Hindlimb muscle (tissue), 1 donor: ENCODE measurements around the gene XYLT1. TPM values are rescaled to one million over a fixed set of nuclear protein-coding genes. Genes with fewer than 3 reads are reported as not detected.
A peak's percentile ranks its signal among the peaks of the same experiment; 100 is the strongest.

Experiments used
- DNase-seq: peaks from one replicate; pipeline ENCODE4 v3.0.0-alpha.2; 2013
- polyA plus RNA-seq: library from polyadenylated mRNA; unstranded; fragments of 120-200 nt; gene quantifications from one replicate; pipeline ENCODE4 v1.2.1, GENCODE V29; 2013; ENCODE audit not compliant: insufficient read length

The XYLT1 gene
- polyA plus RNA-seq, 1 donor = 6.4 TPM

DNA sequence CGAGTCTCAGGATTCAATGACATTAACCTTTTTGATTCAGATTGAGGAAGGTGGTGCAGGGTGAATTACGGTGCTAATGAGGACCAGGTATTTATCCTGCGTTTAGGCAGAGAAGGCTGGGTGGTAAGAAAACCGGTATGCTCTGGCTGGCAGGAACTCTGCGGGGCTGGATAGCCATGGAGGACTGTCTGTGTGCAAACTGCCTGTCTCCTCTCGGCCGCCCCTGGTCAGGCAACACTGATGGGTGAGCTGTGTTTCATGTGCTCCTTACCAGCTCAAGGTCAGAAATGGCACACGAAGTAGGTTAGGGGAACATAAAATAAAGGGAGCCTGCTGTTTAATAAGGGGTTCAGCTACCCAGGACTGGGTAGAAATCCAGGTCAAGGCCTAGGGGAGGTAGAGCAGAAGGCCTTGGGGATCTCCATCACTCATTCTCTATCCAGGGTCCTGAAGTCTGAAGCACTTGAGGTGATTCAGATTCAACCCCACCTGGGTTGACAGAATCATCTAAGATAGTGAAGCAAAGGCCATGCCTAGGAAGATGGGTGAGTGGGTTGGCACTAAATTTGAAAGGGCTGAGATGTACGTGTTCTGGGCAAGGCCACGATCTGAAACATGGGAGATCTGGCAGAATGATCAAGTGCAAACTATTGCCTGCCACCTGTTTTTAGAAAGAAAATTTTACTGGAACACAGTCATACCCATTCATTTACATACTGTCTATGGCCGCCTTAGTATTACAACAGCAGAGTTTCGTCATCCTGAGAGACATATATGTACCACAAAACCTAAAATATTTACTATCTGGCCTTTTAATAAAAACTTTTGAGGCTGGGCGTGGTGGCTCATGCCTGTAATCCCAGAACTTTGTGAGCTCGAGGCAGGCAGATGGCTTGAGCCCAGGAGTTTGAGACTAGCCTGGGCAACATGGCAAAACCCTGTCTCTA, 292.5 kb downstream of the XYLT1 start:
- no peak for DNase-seq

DNA sequence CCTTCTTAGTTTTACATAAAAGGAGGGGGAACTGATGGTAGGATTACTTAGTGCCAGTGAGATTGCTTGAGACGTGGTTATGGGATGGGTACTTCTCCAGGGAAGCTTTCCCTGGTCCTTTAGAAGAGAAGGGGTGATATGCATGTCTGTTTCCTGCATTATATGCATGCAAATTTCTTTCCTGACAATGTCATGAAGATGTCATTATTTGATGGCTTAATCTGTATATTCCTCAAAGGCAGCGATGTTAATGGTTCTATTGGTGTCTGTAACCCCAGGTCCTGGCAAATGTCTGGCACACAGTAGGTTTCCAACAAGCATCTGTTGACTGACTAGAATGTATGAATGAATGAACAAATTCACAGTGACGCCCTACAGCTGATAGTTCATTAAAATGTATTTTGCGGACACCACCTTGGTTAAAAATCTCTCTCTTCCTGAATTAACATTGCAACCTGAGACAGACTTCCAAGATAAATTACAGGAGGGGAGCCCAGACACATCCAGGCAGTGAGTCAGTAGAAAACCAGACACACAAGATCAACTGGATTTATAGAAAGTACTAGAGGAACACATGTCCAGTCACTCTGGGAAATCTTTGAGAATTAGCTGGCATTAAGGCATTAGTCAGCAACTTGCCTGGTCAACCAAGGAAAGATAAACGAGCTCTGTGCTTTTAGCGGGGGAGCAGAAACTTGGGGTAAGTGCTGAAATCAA, 293.4 kb downstream of the XYLT1 start:
- no peak for DNase-seq

DNA sequence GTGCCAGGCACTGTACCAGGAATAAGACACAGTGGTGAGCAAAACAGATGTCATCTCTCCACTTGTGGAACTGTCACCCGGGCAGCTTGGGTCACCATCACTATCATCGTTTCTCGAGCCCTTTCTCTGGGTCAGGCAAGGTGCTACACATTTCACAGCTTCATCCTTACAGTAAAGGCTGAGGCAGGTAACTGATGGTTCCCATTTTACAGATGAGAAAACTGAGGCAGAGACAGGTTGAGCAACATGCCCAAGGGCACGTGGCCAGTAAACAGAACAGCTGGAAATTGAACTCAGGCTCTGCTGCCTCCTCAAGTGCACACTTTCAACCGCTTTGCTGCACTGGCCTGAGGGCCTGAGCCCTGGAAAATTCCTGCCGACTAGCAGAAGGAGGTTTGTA, 294.6 kb downstream of the XYLT1 start:
- no peak for DNase-seq

DNA sequence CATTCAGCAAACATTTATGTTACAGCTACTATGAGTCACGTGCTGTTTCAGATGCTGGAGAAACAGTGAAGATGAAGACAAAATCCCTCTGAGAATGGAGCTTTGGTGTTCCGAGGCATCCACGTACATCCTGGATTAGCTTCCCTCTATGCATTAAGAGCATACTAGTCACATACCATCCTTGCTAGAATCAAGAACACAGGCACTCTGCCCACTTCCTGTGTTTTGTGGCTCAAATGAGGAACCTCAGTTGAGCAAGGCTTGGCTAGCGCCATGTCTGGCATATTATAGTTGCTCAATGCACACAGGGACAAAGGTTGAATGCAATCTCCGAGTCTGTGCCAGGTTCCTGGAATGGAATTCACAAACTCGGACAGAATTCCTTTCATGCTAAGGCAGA, 297.5 kb downstream of the XYLT1 start:
- peak; percentile 20 for DNase-seq

DNA sequence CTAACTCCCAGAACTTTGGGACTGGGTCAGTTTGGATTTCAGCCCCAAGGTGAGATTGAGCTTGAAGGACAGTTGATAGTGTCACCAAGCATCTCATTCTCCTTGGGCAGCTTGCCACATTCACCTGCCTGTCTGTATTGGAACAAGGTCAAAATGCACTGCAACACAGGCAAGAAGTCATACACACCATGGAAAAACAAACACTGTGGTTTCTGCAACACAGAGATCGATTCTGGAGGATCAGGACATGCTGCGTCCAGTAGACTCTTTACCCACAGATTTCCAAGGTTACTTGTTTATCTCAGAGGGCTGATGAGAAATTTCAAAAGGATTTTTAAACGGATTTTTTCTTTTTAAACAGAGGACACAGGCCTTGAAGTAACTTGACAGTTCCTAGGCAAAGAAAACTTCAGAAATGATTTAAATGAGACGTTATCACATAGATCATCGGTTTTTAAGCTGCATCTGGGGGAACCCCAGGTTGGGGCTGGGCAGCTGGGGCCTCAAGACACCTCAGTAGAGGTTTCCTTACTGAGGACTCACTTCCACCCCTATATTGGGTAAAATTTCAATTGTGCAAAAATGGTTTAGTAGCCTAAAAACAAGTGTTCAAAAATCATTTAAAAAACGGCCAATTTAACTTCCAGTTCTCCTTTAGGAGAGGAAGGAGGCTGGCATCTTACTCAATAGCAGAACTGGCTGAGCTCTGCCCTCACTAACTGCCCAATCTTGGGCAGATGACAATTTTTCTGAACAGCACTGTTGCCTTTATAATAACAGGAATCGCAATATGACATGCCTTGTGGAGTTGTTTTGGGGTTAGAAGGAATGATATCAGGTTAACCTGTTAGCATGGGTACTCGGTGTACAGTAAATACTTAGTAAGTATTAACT, 299.3 kb downstream of the XYLT1 start:
- no peak for DNase-seq

DNA sequence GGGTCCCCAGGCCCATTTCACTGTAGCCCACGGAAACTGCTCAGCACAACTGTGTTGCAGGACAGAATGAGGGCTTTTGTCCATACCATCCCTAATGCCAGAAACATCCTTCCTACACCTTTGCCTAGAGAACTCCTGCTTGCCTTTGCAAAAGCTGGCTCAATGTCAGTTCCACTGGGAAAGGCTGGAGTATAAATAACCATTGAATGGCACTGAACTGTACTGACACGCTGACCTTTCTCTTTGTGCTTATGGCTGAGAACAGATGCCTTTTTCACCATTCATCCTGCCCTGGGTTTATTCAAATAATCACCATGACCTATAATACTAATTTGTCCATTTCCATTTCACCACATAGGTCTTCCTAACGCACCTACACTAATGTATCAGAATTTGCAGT, 300.3 kb downstream of the XYLT1 start:
- no peak for DNase-seq

DNA sequence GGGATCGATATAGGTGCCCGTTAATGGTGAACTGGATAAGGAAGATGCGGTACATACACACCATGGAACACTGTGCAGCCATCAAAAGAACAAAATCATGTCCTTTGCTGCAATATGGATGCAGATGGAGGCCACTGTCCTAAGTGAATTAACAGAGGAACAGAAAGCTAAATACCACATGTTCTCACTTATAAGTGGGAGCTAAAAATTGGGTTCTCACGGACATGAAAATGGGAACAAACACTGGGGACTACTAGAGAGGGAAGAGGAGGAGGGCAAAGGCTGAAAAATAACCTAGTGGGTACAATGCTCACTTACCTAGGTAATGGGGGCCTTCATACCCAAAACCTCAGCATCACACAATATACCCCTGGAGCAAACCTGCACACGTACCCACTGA, 302.6 kb downstream of the XYLT1 start:
- DNase-seq = no peak

DNA sequence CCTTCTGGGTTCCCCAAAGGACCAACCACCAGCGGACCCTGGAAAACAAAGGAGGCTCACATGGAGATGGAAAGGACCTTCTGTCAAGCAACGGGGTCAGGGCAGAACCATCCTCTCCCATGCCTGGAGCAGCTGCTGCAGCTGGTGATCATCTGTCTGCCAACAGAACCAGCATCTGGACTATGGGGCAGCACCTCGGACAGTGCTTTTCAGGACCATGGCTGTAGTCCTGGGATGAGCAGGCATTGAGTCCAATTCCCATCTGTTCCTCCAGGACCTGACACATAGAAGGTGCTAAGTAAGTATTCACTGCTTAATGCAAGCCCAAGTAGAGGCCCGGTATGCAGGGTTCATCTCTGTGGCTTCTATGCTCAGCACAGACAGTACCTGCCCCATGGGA, 304.7 kb downstream of the XYLT1 start:
- no peak for DNase-seq

DNA sequence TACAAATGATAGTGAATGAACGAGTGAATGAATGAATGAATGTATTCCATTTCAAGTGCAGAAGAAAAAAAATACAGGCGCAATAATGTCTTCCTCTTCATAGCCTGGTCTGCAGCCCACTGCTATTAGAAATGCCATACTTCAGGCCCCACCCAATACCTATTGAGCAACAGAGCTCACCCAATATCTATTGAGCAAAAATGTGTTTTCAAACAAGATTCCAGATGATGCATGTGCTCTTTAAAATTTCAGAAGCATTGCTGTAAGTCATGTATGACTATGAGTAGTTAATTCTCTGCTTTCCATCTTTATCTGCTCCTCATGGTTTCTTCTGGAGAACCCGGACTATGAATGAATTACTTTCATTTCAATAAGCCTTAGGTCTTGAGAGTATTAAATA, 308.2 kb downstream of the XYLT1 start:
- DNase-seq = no peak

DNA sequence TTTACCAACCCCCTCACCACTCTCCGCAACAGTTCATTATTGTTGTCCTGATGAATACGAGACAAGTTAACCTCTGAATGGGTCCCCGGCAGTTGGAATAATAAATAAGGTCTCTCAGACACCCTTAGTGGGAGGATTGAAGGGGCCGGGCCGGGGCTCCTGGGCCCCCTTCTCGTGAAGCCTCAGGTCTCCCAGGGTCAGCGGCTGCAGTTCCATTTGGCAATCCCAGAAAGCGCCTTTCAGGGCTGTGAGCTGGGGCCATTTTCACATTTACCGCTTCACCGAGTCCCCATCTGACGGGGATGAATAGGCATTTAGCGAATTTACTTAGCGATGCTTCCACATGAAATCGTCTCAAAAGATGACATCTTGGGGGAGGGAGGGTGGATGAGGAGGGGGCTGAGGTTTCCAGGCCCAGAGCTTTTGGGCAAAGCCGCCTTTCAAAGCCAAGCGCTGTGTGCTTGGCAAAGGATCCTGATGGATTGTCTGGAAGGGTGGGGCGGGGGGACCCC, 309.8 kb downstream of the XYLT1 start:
- DNase-seq = no peak

DNA sequence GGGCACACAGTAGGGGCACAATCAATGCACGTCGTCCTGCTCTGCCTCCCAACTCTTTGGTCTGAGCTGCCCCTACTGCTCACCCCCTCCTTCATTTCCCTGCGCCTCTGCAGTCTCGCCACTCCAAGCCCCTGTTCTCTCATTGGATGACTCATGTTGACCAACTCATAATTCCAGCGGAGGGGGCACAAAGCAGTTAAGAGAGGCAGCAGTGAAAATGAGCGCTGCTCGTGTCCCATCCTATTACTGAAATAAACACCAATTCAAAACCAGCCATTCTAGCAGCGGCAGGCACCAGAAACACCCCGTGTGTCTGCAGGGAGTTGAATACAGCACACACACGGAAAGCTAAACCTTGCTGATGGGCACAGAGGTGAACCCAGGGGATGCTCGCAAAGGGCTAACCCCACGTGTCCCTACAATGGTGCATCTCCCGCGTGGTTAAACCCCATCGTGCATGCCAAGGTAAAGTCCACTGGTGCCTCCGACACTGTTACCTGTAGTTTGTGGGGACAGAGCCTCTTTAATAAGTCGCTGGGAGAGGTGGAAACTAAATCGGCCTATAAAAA, 310.4 kb downstream of the XYLT1 start:
- DNase-seq = no peak

DNA sequence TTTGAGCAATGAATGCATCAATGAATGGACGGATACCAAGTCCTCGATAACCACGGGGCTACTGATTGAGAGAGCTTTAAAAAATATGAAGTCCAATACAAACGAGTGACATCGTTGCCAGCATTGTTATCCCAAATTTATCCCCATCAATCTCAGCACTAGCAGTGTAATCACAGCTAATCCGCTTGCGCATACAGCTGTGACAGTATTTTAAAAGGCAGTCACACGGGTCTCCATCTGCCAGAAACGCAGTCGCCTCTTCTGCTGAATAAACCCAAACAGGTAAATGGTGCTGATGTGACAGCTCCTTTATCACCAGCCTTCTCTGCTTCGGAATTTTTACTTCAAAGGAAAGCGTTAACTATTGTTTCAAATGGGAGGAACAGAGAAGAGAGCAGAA, 311.1 kb downstream of the XYLT1 start:
- DNase-seq = no peak

DNA sequence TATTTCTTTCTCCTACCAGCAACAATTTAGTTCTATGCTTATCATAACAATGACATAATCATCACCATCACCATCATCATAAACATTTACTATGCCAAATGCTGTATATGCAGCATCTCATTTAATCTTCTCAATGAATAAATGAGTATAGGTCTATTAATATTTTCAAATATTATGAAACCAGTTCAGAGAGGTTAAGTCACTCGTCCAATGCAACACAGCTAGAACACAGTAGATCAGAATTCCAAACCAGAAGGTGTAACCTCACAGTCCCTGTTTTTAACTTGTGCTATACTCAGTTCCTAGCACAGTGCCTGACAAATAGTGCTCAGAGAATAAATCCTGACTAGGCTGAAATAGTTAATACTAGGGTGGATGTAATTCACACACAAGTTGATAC, 314.8 kb downstream of the XYLT1 start:
- no peak for DNase-seq

DNA sequence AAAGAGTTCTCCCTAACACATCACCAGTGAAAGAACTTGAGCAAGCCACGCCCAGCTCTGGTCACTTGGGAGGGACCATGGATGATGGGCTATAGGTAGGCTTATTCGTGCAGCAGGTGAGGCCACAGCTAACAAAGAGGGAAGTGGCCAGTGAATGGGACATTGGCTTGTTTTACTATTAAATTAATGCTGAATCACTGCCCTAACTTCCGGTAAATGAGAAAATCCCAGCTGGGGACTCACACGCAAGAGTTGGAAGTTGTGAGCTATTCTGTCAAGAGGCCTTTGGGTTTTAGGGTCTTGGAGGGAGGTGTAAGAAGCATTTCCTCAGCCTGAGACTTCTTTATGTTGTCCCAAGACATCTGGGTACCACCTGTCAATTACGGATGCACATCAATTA, 315.3 kb downstream of the XYLT1 start:
- DNase-seq = no peak

DNA sequence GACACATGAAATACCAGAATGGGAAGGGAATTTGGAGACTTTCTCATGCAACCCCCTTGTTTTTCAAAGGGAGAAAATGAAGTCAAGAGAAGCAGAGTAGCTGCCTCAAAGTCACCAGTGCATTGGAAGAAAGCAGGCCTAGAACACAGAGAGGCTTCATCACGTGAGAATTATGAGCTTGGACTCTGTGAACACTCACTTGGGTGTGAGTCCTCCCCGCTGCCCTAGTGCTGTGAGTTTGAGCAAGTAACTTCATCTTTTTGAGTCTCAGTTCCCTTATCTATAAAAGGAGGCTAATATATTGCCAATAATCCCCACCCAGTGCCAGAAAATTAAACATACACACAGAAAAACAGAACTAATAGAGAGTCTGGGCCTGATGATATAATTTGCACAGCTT, 315.8 kb downstream of the XYLT1 start:
- DNase-seq = no peak

DNA sequence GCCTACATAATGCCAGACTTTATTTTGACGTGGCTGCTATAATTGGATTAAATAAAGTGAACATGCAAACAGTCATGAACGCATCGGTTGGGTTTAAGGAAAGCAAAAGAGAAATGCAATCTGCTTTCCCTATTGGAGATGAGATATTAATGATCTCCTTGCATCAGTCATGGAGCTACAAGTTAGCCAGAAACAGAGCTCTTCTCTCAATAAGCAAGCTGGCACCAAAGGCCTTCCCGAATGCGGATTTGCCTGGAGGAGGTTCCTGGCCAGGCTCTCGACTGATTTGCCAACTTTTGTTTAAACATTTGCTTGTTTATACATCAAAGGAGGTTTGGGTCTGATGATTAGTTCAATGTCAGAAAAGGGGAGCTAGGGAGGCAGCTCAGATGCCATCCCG, 318.4 kb downstream of the XYLT1 start:
- no peak for DNase-seq

DNA sequence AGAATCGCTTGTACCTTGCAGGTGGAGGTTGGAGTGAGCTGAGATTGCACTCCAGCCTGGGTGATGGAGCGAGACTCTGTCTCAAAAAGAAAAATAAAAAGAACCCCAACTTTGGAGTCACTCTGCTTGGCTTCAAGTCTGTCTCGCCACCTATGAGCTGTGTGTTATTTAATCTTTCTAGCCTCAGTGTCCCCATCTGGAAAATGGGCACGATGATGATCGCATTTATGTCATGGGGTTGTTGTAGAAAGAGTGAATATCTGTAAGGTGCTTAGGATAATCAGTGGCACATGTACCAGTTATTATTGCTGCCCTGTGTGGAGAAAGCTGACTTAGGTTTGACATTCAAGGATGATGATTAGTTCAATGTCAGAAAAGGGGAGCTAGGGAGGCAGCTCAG, 319.4 kb downstream of the XYLT1 start:
- DNase-seq = no peak

DNA sequence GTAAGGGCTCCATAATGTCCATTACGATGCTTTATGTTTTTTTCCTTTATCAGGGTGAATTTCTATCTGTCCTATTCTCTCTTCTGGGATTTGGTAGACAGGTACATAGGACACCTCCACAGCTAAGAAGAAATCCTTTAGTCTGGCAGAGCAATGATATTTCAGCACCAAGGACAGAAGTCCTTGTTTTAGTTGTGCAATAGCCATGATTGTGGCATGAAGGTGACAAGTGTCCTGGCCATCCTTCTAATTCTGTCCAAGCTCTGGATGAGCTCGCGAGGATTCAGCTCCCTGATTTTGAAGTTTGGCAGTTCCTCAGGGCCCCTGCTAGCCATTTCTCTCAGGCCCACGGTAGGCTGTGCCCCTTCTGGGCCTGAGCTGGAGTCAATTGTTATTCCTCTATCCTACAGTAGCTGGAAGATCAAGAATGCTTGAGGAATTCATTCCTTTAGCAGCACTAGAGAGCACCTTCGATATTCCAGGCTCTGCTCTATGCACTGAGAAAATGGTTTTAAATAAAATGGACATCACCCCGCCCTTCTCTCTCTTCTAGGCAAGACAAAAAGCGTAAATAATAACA, 320.8 kb downstream of the XYLT1 start:
- no peak for DNase-seq

DNA sequence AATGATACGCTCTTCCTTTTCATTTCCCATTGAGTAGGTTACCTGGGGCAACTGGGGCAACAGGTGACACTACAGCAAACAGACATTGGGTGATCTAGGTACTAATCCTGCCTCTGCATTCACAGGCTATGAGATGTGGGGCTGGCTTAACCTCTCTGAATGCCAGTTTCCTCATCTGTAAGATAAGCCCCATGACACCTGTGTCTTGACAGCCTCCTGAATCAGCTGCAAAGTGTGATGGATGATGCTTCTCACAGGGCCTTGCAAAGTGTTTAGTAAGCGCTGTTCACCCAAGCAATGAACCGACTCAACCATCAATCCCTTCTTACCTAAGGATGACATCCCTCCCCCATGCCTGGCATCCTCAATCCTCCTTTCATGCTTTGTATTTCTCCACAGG, 322.8 kb downstream of the XYLT1 start:
- DNase-seq = no peak

DNA sequence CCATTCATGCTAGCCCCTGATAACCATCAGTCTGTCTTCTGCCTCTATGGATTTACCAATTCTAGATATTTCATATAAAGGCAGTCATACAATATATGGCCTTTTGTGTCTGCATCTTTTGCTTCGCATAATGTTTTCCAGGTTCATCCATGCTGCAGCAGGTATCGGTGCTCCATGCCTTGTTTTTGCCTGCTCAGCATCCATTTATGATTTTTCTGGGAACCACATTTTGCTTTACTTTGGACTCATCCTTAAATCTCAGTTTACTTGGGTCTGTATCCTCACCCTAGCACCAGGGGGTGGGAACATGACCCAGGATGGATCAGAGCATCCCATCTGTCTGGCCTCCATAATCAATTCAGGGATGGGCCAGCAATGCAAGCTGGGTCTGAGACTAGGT, 325.7 kb downstream of the XYLT1 start:
- no peak for DNase-seq

DNA sequence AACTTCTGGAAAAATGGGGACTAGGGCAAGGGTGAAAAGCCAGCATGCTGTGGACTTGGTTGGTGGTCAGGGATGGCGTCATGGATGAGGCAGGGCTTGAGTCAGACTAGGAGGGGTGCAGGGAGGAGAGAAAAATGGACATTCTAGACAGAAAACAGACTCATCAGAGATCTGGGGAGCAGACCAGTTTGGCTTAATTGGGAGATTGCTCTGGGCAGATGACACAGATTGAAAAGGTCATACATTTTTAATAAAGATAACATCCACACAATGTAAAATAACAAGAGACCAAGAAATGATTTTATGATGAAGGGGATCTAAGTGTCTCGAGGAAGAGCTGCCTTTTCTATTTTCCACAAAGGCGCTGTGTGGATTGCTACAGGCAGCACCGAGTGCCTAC, 326.3 kb downstream of the XYLT1 start:
- no peak for DNase-seq
